G401 (cell line): ENCODE results near the gene GRAMD2B. TPM values are rescaled to one million over a fixed set of nuclear protein-coding genes. Genes with fewer than 3 reads are reported as not detected.
"Not testable (repeated sequence)": the region's sequence is repeated elsewhere in the genome, so short reads cannot be mapped to it uniquely, and the experiment has no call there.

ENCODE experiments used
- DNase-seq: peaks from one replicate; pipeline ENCODE4 v3.0.0-alpha.2; 2015; ENCODE audit warnings: low spot score
- in situ Hi-C: cut with HindIII; loops from 2 replicates; pipeline ENCODE4 v1.10.0; 2016; ENCODE audit warnings: low sequenced_read_pairs, mixed read lengths
- total RNA-seq: library from RNA; depleted of rRNA; stranded (reverse); fragments of >200 nt; shearing (Covaris generic); gene quantifications from 2 replicates; pipeline ENCODE4 v1.2.3, GENCODE V29; 2014

Gene GRAMD2B
- total RNA-seq, 1 experiment from 2014 or later: 3.7 TPM

DNA sequence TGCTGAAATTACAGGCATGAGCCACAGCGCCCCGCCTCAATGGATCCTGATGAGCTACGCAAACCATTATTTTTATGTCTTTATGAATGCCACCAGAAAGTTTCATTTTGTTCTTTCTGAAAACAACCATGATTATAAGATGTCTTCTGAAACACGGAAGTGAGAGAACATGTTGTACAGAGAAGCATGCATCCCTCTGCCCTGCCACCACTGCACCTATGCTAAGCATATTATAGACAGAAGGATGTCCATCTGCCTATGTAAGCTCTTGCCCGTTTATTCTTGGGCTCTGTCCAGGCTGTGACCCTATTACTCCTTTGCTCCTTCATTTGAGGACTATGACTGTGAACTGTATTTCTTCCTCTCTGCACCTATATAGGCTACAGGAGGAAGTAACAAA is 74.3 kb downstream of the GRAMD2B start:
- DNase-seq: peak; percentile 76
- in situ Hi-C loops: no loop called here

DNA sequence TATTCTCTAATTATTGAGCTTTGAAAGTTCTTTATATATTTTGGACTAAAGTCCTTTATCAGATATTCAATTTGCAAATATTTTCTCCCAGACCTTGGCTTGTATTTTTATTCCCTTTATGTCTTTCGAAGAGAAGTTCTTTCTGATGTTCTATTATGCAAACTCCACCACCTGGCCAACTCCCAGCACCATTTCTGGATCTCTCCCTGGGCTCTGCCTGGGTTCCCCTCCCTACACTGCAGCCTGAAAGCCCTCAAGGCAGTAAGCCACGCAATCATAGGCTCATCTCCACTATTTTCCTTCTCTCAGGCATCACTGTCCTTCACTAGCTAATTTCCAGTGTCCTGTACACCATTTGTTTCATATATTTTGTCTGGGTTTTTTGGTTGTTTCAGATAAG is 76.1 kb downstream of the GRAMD2B start:
- DNase-seq: no peak
- in situ Hi-C loops: no loop called here

DNA sequence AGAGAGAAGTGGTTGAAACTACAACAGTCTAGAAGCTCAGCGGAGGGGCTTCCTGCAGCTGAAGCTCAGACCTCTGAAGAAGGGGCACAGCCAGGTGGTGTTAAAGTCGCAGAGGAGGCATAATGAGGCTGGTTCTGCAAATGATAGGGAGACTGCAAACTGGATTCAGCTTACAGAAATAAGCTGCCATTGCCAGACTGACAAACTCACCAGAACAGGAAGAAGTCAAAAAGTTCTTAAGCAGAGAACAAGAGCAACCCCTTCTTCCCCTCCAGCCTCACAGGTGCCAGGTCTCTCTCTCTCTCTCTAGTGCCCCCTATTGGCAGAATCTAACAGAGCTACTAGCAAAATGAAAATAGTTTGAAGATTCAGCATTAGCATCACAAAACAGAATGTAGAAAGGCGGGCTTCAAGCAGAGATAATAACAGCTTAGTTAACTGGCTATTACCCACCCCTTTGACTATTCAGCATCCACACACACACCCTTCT is 76.7 kb downstream of the GRAMD2B start:
- DNase-seq: no peak
- in situ Hi-C loops: no loop called here

DNA sequence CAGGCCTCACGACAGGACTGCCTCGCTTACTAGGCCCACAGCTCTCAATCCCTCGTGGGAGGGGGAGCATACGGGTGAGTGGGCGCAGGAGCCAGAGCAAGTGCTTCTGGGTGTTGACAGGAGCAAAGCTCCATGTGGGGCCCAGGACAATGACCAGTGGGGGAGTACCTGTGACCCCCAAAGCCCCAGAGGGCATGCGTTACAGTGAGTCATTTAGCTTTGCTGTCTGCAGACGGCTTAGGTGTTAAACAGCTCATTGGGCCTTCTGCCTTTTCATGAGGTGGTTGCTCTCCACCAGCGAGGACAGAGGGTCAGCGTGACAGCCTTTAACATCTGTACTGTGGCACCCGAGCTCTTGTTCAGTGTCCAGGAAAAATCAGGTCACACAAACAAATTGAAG is 78.2 kb downstream of the GRAMD2B start:
- in situ Hi-C loops: no loop called here
- no peak for DNase-seq

DNA sequence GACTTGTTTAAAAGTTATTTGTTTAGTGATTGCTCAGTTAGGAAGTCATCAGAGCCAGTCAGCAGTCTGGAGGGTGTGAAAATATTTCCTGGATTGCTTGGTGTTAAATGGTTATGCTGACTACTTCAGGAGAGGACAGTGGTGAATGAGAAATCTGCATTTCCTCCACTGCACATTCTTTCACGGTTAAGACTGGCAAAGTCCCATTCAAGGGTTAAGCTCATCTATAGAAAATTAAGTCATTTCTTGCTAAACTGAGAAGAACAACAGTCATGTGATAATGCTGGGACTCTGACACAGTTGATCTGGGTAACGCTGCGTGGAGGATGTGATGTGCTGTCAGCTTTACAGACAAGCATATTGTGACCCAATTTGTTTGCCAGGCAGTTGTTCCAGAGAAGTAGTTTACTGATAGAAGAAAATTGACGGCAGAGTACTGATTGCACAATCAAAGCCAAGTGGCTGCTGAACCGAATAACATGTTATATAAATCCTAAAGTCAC is 80.4 kb downstream of the GRAMD2B start:
- in situ Hi-C loops: no loop called here
- DNase-seq: peak; percentile 48

DNA sequence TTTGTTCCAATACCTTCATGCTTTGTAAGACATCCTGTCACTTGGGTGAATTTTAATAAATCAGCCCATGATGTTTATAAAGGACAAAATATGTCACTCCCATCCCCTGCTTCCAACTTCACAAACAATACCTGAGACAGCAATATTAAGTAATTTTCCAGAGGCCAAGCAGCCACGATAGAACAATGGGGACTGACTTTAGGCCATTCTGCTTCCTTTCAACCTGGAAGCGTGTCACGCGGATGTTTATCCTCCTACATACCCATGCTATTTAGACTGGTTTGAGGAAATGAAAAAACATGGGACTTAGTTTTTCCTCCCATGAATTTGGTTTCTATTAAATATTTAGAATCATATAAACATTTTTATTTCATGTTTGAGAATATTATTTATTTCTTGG is 82.9 kb downstream of the GRAMD2B start:
- in situ Hi-C loops: no loop called here
- DNase-seq: no peak

DNA sequence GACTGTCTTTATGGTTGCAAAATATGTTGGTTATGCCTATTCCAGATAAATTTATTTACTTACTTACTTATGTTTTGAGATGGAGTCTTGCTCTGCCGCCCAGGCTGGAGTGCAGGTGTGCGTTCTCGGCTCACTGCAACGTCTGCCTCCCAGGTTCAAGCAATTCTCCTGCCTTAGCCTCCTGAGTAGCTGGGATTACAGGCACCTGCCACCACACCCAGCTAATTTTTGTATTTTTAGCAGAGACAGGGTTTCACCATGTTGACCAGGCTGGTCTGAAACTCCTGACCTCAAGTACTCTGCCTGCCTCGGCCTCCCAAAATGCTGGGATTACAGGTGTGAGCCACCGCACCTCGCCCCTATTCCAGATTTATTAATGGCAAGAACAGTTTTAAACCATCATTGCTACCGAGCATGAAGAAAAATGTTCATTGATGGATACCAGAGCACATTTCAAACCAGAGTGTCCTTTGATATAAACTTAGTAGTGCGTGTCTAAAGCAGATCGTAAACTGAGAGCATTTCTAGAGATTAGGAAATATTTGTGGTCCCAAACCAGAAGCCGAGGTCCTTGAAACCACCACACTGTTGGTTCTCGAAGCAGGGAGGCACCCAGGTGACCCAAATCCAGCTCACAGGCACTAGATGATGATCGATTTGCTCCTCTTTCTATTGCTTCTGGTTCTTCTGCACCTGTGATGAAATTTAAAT is 85.2 kb downstream of the GRAMD2B start:
- in situ Hi-C loops: no loop called here
- DNase-seq: no peak

DNA sequence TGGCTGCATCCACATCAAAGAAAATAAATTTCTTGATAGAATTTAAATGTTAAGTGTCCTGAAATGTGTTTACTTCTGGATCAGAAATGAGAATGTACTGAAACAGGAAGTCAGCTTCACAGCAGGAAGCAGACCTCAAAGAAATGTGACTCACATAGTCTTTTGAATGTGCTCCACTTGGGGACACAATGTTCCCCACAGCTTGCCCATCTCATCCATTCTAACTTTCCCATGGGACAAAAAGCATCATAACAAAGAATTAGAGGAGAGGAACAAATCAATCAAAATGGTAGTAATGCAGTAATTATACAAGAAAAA is 85.7 kb downstream of the GRAMD2B start:
- DNase-seq: no peak

DNA sequence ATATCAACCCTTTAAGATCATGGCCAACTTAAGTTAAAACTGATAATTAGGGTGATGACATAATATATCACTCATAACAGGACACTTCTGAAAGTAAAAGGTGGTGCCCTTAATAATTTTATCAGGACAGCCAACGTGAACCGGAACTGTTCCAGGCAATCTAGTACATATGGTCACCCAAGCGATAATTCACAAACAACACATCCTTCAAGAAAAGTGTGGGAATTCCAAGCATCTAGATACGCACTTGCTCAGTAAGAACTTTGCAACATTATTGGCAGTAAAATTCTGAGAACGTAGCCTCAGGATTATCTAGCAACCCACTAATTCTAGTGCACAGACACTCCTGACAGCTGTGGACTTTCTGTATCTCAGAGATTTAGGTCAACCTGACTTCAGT is 86.1 kb downstream of the GRAMD2B start:
- no peak for DNase-seq
- in situ Hi-C loops: no loop called here

More for the DNA sequence above, 85.7 kb downstream of the GRAMD2B start:
- in situ Hi-C loops: no loop called here

DNA sequence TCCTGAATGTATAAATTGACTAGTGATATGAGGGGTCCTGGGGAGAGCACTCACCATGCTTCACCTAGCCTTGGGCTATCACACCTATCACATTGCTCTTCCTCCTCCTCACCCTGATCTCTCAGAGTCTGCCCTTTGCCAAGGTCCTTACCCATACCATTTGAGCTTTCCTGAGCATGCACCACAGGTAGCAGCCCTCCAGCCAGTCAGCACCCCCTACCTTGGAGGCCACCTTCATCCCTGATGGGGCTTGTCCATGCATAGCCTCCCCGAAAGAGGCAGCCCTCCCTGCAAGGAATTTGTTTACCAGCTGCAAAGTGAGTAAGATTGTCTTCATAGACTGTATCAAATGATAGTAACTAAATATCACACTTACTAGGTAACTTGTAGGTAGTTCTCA is 88.8 kb downstream of the GRAMD2B start:
- DNase-seq: no peak
- in situ Hi-C loops: no loop called here

DNA sequence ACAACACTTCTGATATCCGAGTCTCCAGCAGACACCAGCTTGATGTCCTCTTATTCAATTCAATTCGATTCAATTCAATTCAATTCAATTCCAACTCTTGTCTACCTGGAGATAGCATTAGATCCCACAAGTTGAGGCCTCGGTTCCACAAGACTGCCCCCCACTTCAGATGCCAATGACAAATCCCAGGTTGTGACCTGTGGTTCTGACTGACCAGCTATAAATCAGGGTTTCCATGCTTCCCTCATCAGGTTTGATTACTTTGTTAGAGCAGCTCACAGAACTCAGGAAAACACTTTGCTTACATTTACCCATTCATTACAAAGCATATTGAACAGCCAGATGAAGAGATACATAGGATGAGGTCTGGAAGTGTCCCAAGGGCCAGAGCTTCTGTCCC is 89.2 kb downstream of the GRAMD2B start:
- in situ Hi-C loops: no loop called here
- DNase-seq: no peak

DNA sequence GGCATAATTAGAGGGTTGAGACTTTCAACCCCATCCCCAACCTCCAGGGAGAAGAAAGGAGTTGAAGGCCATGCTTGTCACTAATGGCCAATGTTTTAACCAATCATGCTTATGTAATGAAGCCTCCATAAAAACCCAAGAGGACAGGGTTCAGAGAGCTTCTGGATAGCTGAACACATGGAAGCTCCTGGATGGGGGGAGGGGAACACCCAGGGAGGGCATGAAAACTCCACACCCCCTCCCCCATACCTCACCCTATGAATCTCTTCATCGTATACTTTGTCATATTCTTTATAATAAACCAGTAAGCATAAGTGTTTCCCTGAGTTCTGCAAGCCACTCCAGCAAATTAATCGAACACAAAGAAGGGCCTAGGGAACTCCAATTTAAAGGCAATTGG is 90.1 kb downstream of the GRAMD2B start:
- in situ Hi-C loops: no loop called here
- no peak for DNase-seq

DNA sequence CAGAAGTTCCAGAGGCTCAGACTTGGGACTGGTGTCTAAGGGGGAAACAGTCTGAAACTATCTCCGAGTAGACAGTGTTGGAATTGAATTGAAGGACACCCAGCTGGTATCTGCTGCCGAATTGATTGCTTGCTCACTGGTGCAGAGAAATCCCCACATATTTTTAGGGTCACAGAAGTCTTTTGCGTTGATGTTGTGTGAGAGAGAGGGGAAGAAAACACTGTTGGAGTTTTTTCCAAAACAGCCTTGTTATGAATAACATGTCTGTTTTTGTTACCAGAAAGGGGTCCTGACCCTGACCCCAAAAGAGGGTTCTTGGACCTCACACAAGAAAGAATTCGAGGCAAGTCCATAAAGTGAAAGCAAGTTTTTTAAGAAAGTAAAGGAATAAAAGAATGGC is 90.5 kb downstream of the GRAMD2B start:
- in situ Hi-C loops: no loop called here
- no peak for DNase-seq

DNA sequence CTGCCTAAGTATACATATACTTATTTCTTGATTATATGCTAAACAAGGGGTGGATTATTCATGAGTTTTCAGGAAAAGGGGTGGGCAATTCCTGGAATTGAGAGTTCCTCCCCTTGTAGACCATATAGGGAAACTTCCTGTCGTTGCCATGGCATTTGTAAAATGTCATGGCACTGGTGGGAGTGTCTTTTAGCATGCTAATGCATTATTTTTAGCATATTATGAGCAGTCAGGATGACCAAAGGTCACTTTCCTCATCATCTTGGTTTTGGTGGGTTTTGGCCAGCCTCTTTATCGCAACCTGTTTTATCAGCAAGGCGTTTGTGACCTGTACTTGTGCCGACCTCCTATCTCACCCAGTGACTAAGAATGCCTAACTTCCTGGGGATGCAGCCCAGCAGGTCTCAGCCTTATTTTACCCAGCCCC is 90.9 kb downstream of the GRAMD2B start:
- in situ Hi-C loops: no loop called here
- no peak for DNase-seq

DNA sequence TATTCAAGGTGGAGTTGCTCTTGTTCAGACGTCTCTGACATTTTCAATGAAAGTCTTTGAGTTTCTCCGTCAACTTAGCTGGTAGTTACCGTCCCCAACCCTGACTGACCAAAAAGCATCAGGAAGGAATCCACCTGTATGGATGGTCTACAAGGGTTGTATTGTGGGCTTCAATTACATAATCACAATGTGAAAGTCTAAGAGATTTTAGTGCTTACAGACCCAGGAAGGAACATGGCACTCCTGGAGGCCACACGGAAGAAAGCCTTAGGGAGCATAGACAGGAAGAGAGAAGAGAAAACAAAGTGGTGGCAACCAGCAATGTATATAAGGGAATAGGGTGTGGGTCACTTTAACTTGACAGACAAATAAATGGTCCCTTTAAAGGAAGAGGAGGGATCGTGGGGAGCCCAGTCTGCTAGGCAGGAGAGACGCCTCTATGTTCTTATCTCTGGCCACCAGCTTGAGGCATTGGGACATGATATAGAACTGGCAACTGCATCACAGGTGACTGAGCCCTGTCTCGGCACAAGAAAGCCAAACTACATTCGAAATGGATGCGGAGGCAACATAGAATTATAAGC is 91.4 kb downstream of the GRAMD2B start:
- in situ Hi-C loops: no loop called here
- no peak for DNase-seq

DNA sequence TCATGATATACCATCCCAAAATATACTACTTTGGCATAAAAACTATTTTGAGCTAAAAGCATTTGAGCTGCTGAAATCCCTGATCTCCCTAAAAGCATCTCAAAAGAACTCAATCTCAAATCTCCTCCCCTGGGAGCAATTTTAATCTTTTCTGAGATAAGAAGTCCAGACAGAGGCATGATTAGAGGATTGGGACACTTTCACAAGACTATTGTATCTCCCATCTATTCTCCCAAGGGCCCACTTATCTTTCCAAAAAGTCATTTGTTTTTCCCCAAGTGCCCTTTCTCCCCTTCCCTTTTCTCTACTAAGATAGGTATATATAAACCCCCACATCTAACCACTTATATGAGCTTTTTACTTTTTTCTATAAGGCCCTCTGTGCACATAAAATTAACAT is 92.1 kb downstream of the GRAMD2B start:
- in situ Hi-C loops: no loop called here

DNA sequence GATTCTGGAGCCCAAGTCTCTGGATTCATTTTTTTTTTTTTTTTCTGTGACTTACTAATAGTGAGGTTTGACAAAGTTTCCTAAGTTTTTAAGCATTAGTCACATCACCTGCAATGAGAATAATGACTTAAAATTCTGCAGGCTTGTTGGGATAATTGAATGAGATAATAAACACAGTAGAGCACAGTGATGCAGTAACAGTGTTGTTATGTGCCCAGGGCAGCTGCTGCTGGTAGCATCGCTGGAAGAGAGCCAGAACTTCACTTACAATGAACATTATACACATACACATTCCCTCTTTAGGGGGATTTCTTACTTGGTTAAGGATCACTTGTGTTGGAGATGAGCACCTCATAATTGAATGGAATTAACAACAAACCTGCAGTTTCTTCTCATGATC is 92.9 kb downstream of the GRAMD2B start:
- in situ Hi-C loops: no loop called here
- no peak for DNase-seq

More for the DNA sequence above, 92.1 kb downstream of the GRAMD2B start:
- DNase-seq: no peak

DNA sequence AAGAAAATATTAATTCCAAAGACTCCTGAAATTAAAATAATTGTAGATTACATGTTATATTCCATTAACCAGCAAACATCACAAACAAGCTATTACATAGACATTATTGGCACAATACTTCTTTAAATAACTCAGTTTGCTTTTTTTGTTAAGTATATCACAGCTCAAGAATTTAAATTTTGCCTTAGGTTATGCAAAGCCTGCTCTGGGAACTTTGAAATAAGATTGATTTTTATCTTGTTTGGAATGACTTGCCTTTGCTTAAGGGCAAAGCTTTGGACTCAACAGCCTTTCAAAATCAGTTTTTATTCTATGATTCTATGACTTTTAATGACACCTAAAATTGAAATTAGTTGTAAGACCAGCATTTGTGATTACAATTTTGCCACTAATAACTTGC is 93.6 kb downstream of the GRAMD2B start:
- no peak for DNase-seq
- in situ Hi-C loops: no loop called here

DNA sequence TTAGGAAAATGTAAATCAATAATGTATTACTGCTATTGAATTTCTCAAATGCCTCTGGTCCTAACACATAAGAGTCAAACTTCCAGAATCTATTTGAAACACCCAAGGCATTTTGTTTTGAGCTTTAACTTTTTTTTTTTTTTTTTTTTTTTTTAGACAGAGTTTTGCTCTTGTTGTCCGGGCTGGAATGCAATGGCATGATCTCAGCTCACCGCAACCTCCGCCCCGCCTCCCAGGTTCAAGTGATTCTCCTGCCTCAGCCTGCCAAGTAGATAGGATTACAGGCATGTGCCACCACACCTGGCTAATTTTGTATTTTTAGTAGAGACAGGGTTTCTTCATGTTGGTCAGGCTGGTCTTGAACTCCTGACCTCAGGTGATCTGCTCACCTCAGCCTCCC is 96.0 kb downstream of the GRAMD2B start:
- DNase-seq, in situ Hi-C loops: not testable (repeated sequence)

DNA sequence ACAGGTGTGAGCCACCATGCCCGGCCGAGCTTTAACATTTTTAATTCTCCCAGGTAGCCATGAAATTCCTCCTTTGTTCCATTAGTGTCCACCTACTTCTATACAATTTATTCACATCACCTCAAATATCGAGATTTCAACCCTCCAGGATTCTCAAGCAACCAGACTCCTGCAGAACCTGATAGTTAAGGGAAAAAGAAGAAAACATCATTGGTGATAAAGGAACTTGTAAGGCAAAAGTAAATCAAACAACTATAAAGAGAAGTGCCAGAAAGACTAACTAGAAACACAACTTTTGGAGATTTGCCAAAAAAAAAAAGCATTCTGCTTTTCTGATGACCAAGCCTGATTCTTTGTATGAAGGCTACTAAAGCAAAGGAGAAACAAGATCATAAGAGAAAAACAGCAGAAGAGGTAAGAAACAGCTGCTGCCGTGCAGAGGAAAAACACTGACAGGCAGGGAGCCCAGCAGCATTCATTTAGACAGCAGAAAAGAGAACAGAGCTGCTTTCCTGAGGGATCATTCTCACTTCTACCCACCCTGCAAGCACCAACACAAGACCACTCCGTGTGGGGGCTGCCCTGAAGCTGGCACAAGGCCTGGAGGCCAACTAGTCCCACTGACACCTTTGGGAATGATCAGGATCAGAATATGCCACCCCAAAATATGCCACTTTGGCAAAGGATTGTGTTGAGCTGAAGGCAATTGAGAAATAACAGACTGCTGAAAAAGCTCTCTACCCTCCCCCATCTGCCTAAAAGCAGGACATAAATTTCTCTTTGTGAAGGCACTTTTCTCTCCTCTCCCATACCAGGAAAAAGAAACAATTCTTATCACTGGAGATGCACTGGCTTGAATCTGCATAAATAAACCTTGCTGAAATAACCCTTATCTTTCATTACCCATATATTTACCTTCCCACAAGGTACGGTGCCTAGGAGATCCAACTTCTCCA is 96.7 kb downstream of the GRAMD2B start:
- in situ Hi-C loops: no loop called here
- peak; percentile 53 for DNase-seq
